ENCODE results near the gene ME3. TPM values are rescaled to one million over a fixed set of nuclear protein-coding genes. Genes with fewer than 3 reads are reported as not detected.
"Not testable (repeated sequence)": the region's sequence is repeated elsewhere in the genome, so short reads cannot be mapped to it uniquely, and the experiment has no call there.

ME3 gene
- total RNA-seq, 1 experiment from 2014 or later = 2.9 TPM

- H3K4me1 ChIP-seq (replicated peaks) = peaks cover 26% of the 10 kb centered on the region
- H3K27me3 ChIP-seq (replicated peaks) = no peaks in the 10 kb centered on the region
- H3K9me3 ChIP-seq (replicated peaks) = no peaks in the 10 kb centered on the region
- DNase-seq (ENCODE audit: low read depth in 1 of 2, low spot score in 2 of 2) = peak; percentile 20 to 41
- no peak overlapping the region for H3K4me3 ChIP-seq
- no peaks in the 10 kb centered on the region for H3K36me3 ChIP-seq
- no peak overlapping the region for H3K27ac ChIP-seq
Observed at GRCh38 chr11:86575208-86575855, 97.1 kb downstream of the ME3 start.

- Histone ChIP-seq H3K36me3 (no peaks in the 10 kb centered on the region), H3K9me3 (replicated peaks) (no peaks in the 10 kb centered on the region), H3K4me3 (no peak overlapping the region), H3K4me1 (replicated peaks) (peaks cover 26% of the 10 kb centered on the region), H3K27ac (no peak overlapping the region), H3K27me3 (replicated peaks) (no peaks in the 10 kb centered on the region)
- DNase-seq (ENCODE audit: low read depth in 1 of 2, low spot score in 2 of 2) = peak in 1 of 2 experiments; percentile 38
Observed at GRCh38 chr11:86574493-86575207, 97.8 kb downstream of the ME3 start.

- Histone ChIP-seq H3K9me3 (replicated peaks) (no peaks in the 10 kb centered on the region), H3K36me3 (no peaks in the 10 kb centered on the region), H3K27ac (no peak overlapping the region), H3K4me3 (no peak overlapping the region), H3K4me1 (replicated peaks) (peaks cover 13% of the 10 kb centered on the region), H3K27me3 (replicated peaks) (no peaks in the 10 kb centered on the region)
- peak in 1 of 2 experiments; percentile 44 for DNase-seq (ENCODE audit: low read depth in 1 of 2, low spot score in 2 of 2)
Observed at GRCh38 chr11:86571273-86571948, 101.0 kb downstream of the ME3 start.

GRCh38 chr11:86570451-86570850 lies 102.0 kb downstream of the ME3 start:
- Histone ChIP-seq H3K36me3 (no peaks in the 10 kb centered on the region), H3K27me3 (replicated peaks) (no peaks in the 10 kb centered on the region), H3K4me1 (replicated peaks) (peaks cover 8% of the 10 kb centered on the region), H3K9me3 (replicated peaks) (no peaks in the 10 kb centered on the region), H3K4me3 (no peak overlapping the region), H3K27ac (no peak overlapping the region)
- no peak for DNase-seq (ENCODE audit: low read depth in 1 of 2, low spot score in 2 of 2)

GRCh38 chr11:86570020-86570419 lies 102.4 kb downstream of the ME3 start:
- H3K9me3 ChIP-seq (replicated peaks) = no peaks in the 10 kb centered on the region
- no peak overlapping the region for H3K27ac ChIP-seq
- no peaks in the 10 kb centered on the region for H3K36me3 ChIP-seq
- DNase-seq (ENCODE audit: low read depth in 1 of 2, low spot score in 2 of 2) = no peak
- H3K27me3 ChIP-seq (replicated peaks) = no peaks in the 10 kb centered on the region
- H3K4me1 ChIP-seq (replicated peaks) = peaks cover 4% of the 10 kb centered on the region
- no peak overlapping the region for H3K4me3 ChIP-seq

GRCh38 chr11:86569109-86569508 lies 103.3 kb downstream of the ME3 start:
- H3K9me3 ChIP-seq (replicated peaks) = no peaks in the 10 kb centered on the region
- H3K4me1 ChIP-seq (replicated peaks) = no peaks in the 10 kb centered on the region
- H3K27me3 ChIP-seq (replicated peaks) = no peaks in the 10 kb centered on the region
- H3K36me3 ChIP-seq = no peaks in the 10 kb centered on the region
- DNase-seq (ENCODE audit: low read depth in 1 of 2, low spot score in 2 of 2) = no peak
- H3K27ac ChIP-seq = no peak overlapping the region
- H3K4me3 ChIP-seq = no peak overlapping the region

- Histone ChIP-seq H3K9me3 (replicated peaks) (no peaks in the 10 kb centered on the region), H3K36me3 (no peaks in the 10 kb centered on the region), H3K27ac (no peak overlapping the region), H3K4me3 (no peak overlapping the region), H3K4me1 (replicated peaks) (no peaks in the 10 kb centered on the region), H3K27me3 (replicated peaks) (no peaks in the 10 kb centered on the region)
- DNase-seq (ENCODE audit: low read depth in 1 of 2, low spot score in 2 of 2) = no peak
Observed at GRCh38 chr11:86565801-86566312, 106.6 kb downstream of the ME3 start.

- no peak overlapping the region for H3K4me3 ChIP-seq
- no peaks in the 10 kb centered on the region for H3K27me3 ChIP-seq (replicated peaks)
- no peaks in the 10 kb centered on the region for H3K9me3 ChIP-seq (replicated peaks)
- no peak overlapping the region for H3K27ac ChIP-seq
- H3K36me3 ChIP-seq = no peaks in the 10 kb centered on the region
- no peak for DNase-seq (ENCODE audit: low read depth in 1 of 2, low spot score in 2 of 2)
- H3K4me1 ChIP-seq (replicated peaks) = no peaks in the 10 kb centered on the region
Observed at GRCh38 chr11:86565388-86565787, 107.0 kb downstream of the ME3 start.

- not testable (repeated sequence) for H3K4me3 ChIP-seq; DNase-seq (ENCODE audit: low read depth in 1 of 2, low spot score in 2 of 2); H3K4me1 ChIP-seq (replicated peaks); H3K27ac ChIP-seq; H3K36me3 ChIP-seq; H3K27me3 ChIP-seq (replicated peaks); H3K9me3 ChIP-seq (replicated peaks)
Observed at GRCh38 chr11:86562842-86563241, 109.6 kb downstream of the ME3 start.

- H3K27me3 ChIP-seq (replicated peaks) = no peaks in the 10 kb centered on the region
- DNase-seq (ENCODE audit: low read depth in 1 of 2, low spot score in 2 of 2) = no peak
- no peaks in the 10 kb centered on the region for H3K4me1 ChIP-seq (replicated peaks)
- H3K4me3 ChIP-seq = no peak overlapping the region
- no peaks in the 10 kb centered on the region for H3K36me3 ChIP-seq
- H3K9me3 ChIP-seq (replicated peaks) = no peaks in the 10 kb centered on the region
- no peak overlapping the region for H3K27ac ChIP-seq
Observed at GRCh38 chr11:86559311-86559945, 113.0 kb downstream of the ME3 start.

- Histone ChIP-seq H3K9me3 (replicated peaks) (no peaks in the 10 kb centered on the region), H3K4me1 (replicated peaks) (no peaks in the 10 kb centered on the region), H3K36me3 (no peaks in the 10 kb centered on the region), H3K27me3 (replicated peaks) (no peaks in the 10 kb centered on the region), H3K27ac (no peak overlapping the region), H3K4me3 (no peak overlapping the region)
- DNase-seq (ENCODE audit: low read depth in 1 of 2, low spot score in 2 of 2) = no peak
Observed at GRCh38 chr11:86558841-86559240, 113.6 kb downstream of the ME3 start.

- Histone ChIP-seq H3K27ac (no peak overlapping the region), H3K9me3 (replicated peaks) (no peaks in the 10 kb centered on the region), H3K4me3 (no peak overlapping the region), H3K27me3 (replicated peaks) (no peaks in the 10 kb centered on the region), H3K4me1 (replicated peaks) (no peaks in the 10 kb centered on the region), H3K36me3 (no peaks in the 10 kb centered on the region)
- DNase-seq (ENCODE audit: low read depth in 1 of 2, low spot score in 2 of 2) = no peak
Observed at GRCh38 chr11:86558207-86558606, 114.2 kb downstream of the ME3 start.

GRCh38 chr11:86555866-86556265 lies 116.5 kb downstream of the ME3 start:
- Histone ChIP-seq H3K36me3 (no peaks in the 10 kb centered on the region), H3K4me3 (no peak overlapping the region), H3K9me3 (replicated peaks) (no peaks in the 10 kb centered on the region), H3K27ac (no peak overlapping the region), H3K4me1 (replicated peaks) (peaks cover 12% of the 10 kb centered on the region), H3K27me3 (replicated peaks) (no peaks in the 10 kb centered on the region)
- DNase-seq (ENCODE audit: low read depth in 1 of 2, low spot score in 2 of 2) = no peak

GRCh38 chr11:86555401-86555800 lies 117.0 kb downstream of the ME3 start:
- Histone ChIP-seq H3K4me3 (no peak overlapping the region), H3K36me3 (no peaks in the 10 kb centered on the region), H3K27ac (no peak overlapping the region), H3K4me1 (replicated peaks) (peaks cover 12% of the 10 kb centered on the region), H3K9me3 (replicated peaks) (no peaks in the 10 kb centered on the region), H3K27me3 (replicated peaks) (no peaks in the 10 kb centered on the region)
- DNase-seq (ENCODE audit: low read depth in 1 of 2, low spot score in 2 of 2) = no peak
